HCT116 (cell line): Measurements from ENCODE around the gene CRACR2A. TPM values are rescaled to one million over a fixed set of nuclear protein-coding genes. Genes with fewer than 3 reads are reported as not detected.

Experiments
- ATAC-seq: fragments of 200-7000 bp; cut with Tn5 transposase; 2 replicates; pipeline ENCODE4 v1.9.1; 2020; ENCODE audit warnings: mild to moderate bottlenecking, moderate library complexity
- BruUV-seq: library from RNA; stranded (reverse); fragments of 400-500 nt; replicated peaks from 2 replicates; lab custom pipeline; 2021; lab: Mats Ljungman, UMichigan
- CTCF ChIA-PET: fragments of 300-600 bp; sonication (Branson Sonifier 250); formaldehyde crosslinking; loops from one replicate; lab custom pipeline; 2021; ENCODE audit warnings: antibody characterized with exemption; lab: Charles Lee
- POLR2A ChIA-PET: fragments of 300-600, 350-600 bp; sonication (Branson Sonifier 250); formaldehyde crosslinking; loops from one replicate; lab custom pipeline; 2021; ENCODE audit warnings: antibody characterized with exemption; lab: Charles Lee
- RAD21 ChIA-PET, 2 experiments: fragments of 300-600 bp; sonication (Branson Sonifier 250); formaldehyde crosslinking; loops; one replicate each; lab custom pipeline; 2023; ENCODE audit warnings: low total read pairs in 2 of 2; ENCODE audit not compliant: uncharacterized antibody in 2 of 2, unreplicated experiment in 2 of 2, low non-redundant PET in 1 of 2; lab: Charles Lee
- DNase-seq: peaks from one replicate; pipeline ENCODE4 v3.0.0-alpha.2; 2010; ENCODE audit warnings: low read depth, low spot score
- H2AFZ ChIP-seq: fragments of 200-600 bp; shearing (Covaris generic), sonication (generic); 2 replicates; pipeline ENCODE4 v1.6.1; 2017; ENCODE audit warnings: low read depth, mixed run types, mixed read lengths, antibody characterized with exemption, low read length; ENCODE audit not compliant: poor library complexity, severe bottlenecking
- H3K27ac ChIP-seq: 2 replicates; pipeline ENCODE4 v1.5.1; 2012; ENCODE audit warnings: low read depth, low read length
- H3K27me3 ChIP-seq: fragments of 200-600 bp; sonication (generic); 2 replicates; pipeline ENCODE4 v1.6.1; 2016; ENCODE audit warnings: mixed run types, low read length, mixed read lengths; ENCODE audit not compliant: insufficient read depth
- H3K36me3 ChIP-seq, 2 experiments: fragments of 200-500 bp in 1 of 2; fragments of 200-600 bp in 1 of 2; sonication (Bioruptor generic) in 1 of 2; sonication (generic) in 1 of 2; 2 replicates each; pipeline versions ENCODE4 v1.5.1 to v1.6.1; 2014 to 2016; ENCODE audit warnings: low read length in 2 of 2, inconsistent platforms in 1 of 2, mixed read lengths in 1 of 2, mixed run types in 1 of 2; ENCODE audit not compliant: insufficient read depth in 2 of 2, control insufficient read depth in 1 of 2
- H3K4me1 ChIP-seq, 2 experiments: fragments of 200-600 bp in 1 of 2; sonication (generic) in 1 of 2; 2 replicates each; pipeline versions ENCODE4 v1.5.1 to v1.6.1; 2012 to 2017; ENCODE audit warnings: low read length in 2 of 2, inconsistent platforms in 1 of 2, mild to moderate bottlenecking in 1 of 2, mixed read lengths in 1 of 2, mixed run types in 1 of 2, moderate library complexity in 1 of 2; ENCODE audit not compliant: insufficient read depth in 2 of 2, control insufficient read depth in 1 of 2
- H3K4me2 ChIP-seq: fragments of 200-600 bp; sonication (generic); 2 replicates; pipeline ENCODE4 v1.6.1; 2017; ENCODE audit warnings: mixed run types, low read length, mixed read lengths
- H3K4me3 ChIP-seq, 2 experiments: fragments of 200-600 bp in 1 of 2; sonication (generic) in 1 of 2; replicated peaks in 1 of 2; 2 replicates each; pipeline ENCODE4 v1.5.1; 2011 to 2016; ENCODE audit warnings: low read length in 2 of 2, control low read depth in 1 of 2, low read depth in 1 of 2, mild to moderate bottlenecking in 1 of 2, mixed read lengths in 1 of 2, mixed run types in 1 of 2
- H3K79me2 ChIP-seq: fragments of 200-600 bp; sonication (generic); 2 replicates; pipeline ENCODE4 v1.6.1; 2017; ENCODE audit warnings: mild to moderate bottlenecking, mixed run types, low read length, moderate library complexity, mixed read lengths; ENCODE audit not compliant: insufficient read depth
- H3K9ac ChIP-seq: fragments of 200-600 bp; sonication (generic); 2 replicates; pipeline ENCODE4 v1.6.1; 2016; ENCODE audit warnings: low read length, mixed read lengths
- H3K9me2 ChIP-seq: fragments of 200-600 bp; sonication (generic), shearing (Covaris generic); 2 replicates; pipeline ENCODE4 v1.6.1; 2017; ENCODE audit warnings: mixed run types, mild to moderate bottlenecking, moderate library complexity; ENCODE audit not compliant: insufficient read depth
- H3K9me3 ChIP-seq, 2 experiments: fragments of 200-500 bp in 1 of 2; fragments of 200-600 bp in 1 of 2; sonication (Bioruptor generic) in 1 of 2; sonication (generic) in 1 of 2; 2 replicates each; pipeline ENCODE4 v1.6.1; 2014 to 2017; ENCODE audit warnings: low read length in 2 of 2, mixed read lengths in 2 of 2, inconsistent platforms in 1 of 2, low read depth in 1 of 2, mild to moderate bottlenecking in 1 of 2, mixed run types in 1 of 2, moderate library complexity in 1 of 2; ENCODE audit not compliant: control insufficient read depth in 1 of 2, insufficient read depth in 1 of 2
- H4K20me1 ChIP-seq: fragments of 200-600 bp; sonication (generic), shearing (Covaris generic); 2 replicates; pipeline ENCODE4 v1.6.1; 2017; ENCODE audit warnings: mixed run types, mild to moderate bottlenecking, moderate library complexity; ENCODE audit not compliant: insufficient read depth
- CTCF ChIP-seq, 3 experiments: fragments of 200-600 bp in 1 of 3; sonication (generic) in 1 of 3; IDR thresholded peaks in 2 of 3; conservative IDR thresholded peaks in 1 of 3; 2 replicates each; pipeline ENCODE4 v1.5.1; 2012 to 2017; ENCODE audit warnings: low read depth in 2 of 3, low read length in 2 of 3, antibody characterized with exemption in 1 of 3, borderline replicate concordance in 1 of 3, control low read depth in 1 of 3, mild to moderate bottlenecking in 1 of 3, mixed read lengths in 1 of 3, mixed run types in 1 of 3, moderate library complexity in 1 of 3; ENCODE audit not compliant: insufficient read depth in 1 of 3
- EGR1 ChIP-seq: IDR thresholded peaks from 2 replicates; pipeline ENCODE4 v1.6.1; 2012; ENCODE audit warnings: low read depth
- ELF1 ChIP-seq: IDR thresholded peaks from 2 replicates; pipeline ENCODE4 v1.6.1; 2012; ENCODE audit warnings: low read depth, borderline replicate concordance
- JUND ChIP-seq: IDR thresholded peaks from 2 replicates; pipeline ENCODE4 v1.6.1; 2012
- POLR2AphosphoS5 ChIP-seq: IDR thresholded peaks from 2 replicates; pipeline ENCODE4 v1.6.1; 2011; ENCODE audit warnings: mild to moderate bottlenecking, low read depth, low read length, moderate library complexity
- REST ChIP-seq: IDR thresholded peaks from 2 replicates; pipeline ENCODE4 v1.6.1; 2012; ENCODE audit warnings: low read depth
- SIN3A ChIP-seq: IDR thresholded peaks from 2 replicates; pipeline ENCODE4 v1.6.1; 2012; ENCODE audit warnings: low read depth
- SP1 ChIP-seq: IDR thresholded peaks from 2 replicates; pipeline ENCODE4 v1.6.1; 2012; ENCODE audit warnings: low read depth
- SRF ChIP-seq: IDR thresholded peaks from 2 replicates; pipeline ENCODE4 v1.6.1; 2012; ENCODE audit warnings: low read depth
- TCF7L2 ChIP-seq: IDR thresholded peaks from 2 replicates; pipeline ENCODE4 v1.7.0; 2011; ENCODE audit warnings: borderline replicate concordance, inconsistent platforms; ENCODE audit not compliant: insufficient read depth, insufficient read length; ENCODE audit errors: extremely low read depth
- YY1 ChIP-seq: IDR thresholded peaks from 2 replicates; pipeline ENCODE4 v1.6.1; 2011; ENCODE audit warnings: low read length, low read depth, moderate library complexity, mild to moderate bottlenecking; ENCODE audit not compliant: insufficient replicate concordance; ENCODE audit errors: extremely low read depth
- ZFX ChIP-seq: fragments of 450-650 bp; IDR thresholded peaks from 2 replicates; pipeline ENCODE4 v1.6.1; 2017
- intact Hi-C: fragments of 100-400 bp; cut with micrococcal nuclease; formaldehyde crosslinking; loops from 2 replicates; pipeline ENCODE4 v1.10.0; 2022
- total RNA-seq: library from RNA; stranded (reverse); gene quantifications from one replicate; pipeline ENCODE4 v1.2.1, GENCODE V29; 2021; ENCODE audit not compliant: unreplicated experiment
- TF ChIP-seq, protein P1 (sequence below): IDR thresholded peaks from 2 replicates; pipeline ENCODE4 v1.6.1; 2011; ENCODE audit warnings: mild to moderate bottlenecking, low read length, moderate library complexity; ENCODE audit not compliant: insufficient replicate concordance; ENCODE audit errors: extremely low read depth
- TF ChIP-seq, protein P2 (sequence below): IDR thresholded peaks from 2 replicates; pipeline ENCODE4 v1.6.1; 2012
- TF ChIP-seq, protein P3 (sequence below): IDR thresholded peaks from 2 replicates; pipeline ENCODE4 v1.6.1; 2012

CRACR2A gene
- total RNA-seq, 1 experiment from 2014 or later: 18.4 TPM

DNA sequence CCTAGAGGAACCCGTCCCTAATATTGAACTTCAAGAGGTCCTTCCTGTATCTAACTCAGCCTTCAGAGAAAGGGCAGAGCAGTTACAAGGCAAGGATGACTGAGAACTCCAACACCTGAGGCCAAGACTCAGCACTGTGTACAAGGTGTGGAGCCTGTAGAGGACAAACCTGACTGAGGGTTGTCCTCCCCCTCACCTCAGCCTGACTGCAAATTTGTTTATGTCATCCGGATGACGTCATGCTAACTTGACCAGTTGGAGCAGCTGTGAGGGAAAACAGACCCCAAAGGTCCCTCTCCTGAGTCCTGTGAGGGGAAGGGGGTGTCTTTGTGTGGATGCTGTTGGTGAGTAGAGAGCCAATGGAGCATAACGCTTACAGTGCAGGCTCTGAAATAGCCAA is 4.3 kb downstream of the CRACR2A start:
- ChIA-PET RAD21 (no interaction called here), POLR2A (no interaction called here), CTCF (no interaction called here)
- peaks cover 0 to 5% of the 10 kb centered on the region in 2 experiments; a peak in 1 of 4 replicates for H3K9me3 ChIP-seq
- no peaks in the 10 kb centered on the region for H4K20me1 ChIP-seq
- no peak overlapping the region for H3K4me2 ChIP-seq
- intact Hi-C loops: no loop called here
- no peak overlapping the region for H3K4me3 ChIP-seq
- no peak overlapping the region for H3K9ac ChIP-seq
- peaks cover 39% of the 10 kb centered on the region; the same call in 1 of the 2 replicates for H3K79me2 ChIP-seq
- H3K27me3 ChIP-seq: no peaks in the 10 kb centered on the region
- H2AFZ ChIP-seq: no peak overlapping the region
- H3K4me1 ChIP-seq: peaks cover 7 to 20% of the 10 kb centered on the region in 2 experiments; a peak in 3 of 4 replicates
- TF ChIP-seq EGR1 (no peak), SRF (no peak), YY1 (no peak), TCF7L2 (no peak), REST (no peak), SP1 (no peak), SIN3A (no peak), ELF1 (no peak), ZFX (no peak), JUND (no peak), POLR2AphosphoS5 (no peak), CTCF (IDR thresholded peaks at IDR 0.05 in 2 of 3, conservative IDR thresholded peaks at IDR 0.05 in 1 of 3; ENCODE audit: borderline replicate concordance in 1 of 3, insufficient read depth in 1 of 3, low read depth in 2 of 3, low read length in 2 of 3) (no peak)
- TF ChIP-seq, protein P1, sequence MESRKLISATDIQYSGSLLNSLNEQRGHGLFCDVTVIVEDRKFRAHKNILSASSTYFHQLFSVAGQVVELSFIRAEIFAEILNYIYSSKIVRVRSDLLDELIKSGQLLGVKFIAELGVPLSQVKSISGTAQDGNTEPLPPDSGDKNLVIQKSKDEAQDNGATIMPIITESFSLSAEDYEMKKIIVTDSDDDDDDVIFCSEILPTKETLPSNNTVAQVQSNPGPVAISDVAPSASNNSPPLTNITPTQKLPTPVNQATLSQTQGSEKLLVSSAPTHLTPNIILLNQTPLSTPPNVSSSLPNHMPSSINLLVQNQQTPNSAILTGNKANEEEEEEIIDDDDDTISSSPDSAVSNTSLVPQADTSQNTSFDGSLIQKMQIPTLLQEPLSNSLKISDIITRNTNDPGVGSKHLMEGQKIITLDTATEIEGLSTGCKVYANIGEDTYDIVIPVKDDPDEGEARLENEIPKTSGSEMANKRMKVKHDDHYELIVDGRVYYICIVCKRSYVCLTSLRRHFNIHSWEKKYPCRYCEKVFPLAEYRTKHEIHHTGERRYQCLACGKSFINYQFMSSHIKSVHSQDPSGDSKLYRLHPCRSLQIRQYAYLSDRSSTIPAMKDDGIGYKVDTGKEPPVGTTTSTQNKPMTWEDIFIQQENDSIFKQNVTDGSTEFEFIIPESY: no peak
- TF ChIP-seq, protein P2, sequence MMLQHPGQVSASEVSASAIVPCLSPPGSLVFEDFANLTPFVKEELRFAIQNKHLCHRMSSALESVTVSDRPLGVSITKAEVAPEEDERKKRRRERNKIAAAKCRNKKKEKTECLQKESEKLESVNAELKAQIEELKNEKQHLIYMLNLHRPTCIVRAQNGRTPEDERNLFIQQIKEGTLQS: no peak
- TF ChIP-seq, protein P3, sequence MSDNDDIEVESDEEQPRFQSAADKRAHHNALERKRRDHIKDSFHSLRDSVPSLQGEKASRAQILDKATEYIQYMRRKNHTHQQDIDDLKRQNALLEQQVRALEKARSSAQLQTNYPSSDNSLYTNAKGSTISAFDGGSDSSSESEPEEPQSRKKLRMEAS: no peak
- no peak for ATAC-seq
- no TSS peak for BruUV-seq
- H3K36me3 ChIP-seq: peaks cover 0 to 12% of the 10 kb centered on the region in 2 experiments; a peak in 2 of 4 replicates
- no peaks in the 10 kb centered on the region for H3K9me2 ChIP-seq
- DNase-seq: no peak
- H3K27ac ChIP-seq: no peak overlapping the region
